Activated T-cell treated with anti-CD3 and anti-CD28 coated beads, Interleukin-2, amount 50 U/mL, for 24 hours (primary cell): ENCODE measurements around the gene MAN2B2.

Experiments used
- DNase-seq: peaks from one replicate; pipeline ENCODE4 v3.0.0-alpha.2; 2020
- H3K27ac Mint-ChIP-seq: 2 replicates; pipeline ENCODE4 v1.8.0; 2020; ENCODE audit warnings: mild to moderate bottlenecking, mixed read lengths
- H3K27me3 Mint-ChIP-seq: 2 replicates; pipeline ENCODE4 v1.8.0; 2020; ENCODE audit warnings: mixed read lengths
- H3K36me3 Mint-ChIP-seq: 2 replicates; pipeline ENCODE4 v1.8.0; 2020; ENCODE audit warnings: low read depth, mixed read lengths
- H3K4me1 Mint-ChIP-seq: 2 replicates; pipeline ENCODE4 v1.8.0; 2020; ENCODE audit warnings: low read depth, mixed read lengths
- H3K4me3 Mint-ChIP-seq: 2 replicates; pipeline ENCODE4 v1.8.0; 2020; ENCODE audit warnings: mild to moderate bottlenecking, moderate library complexity, mixed read lengths
- H3K9me3 Mint-ChIP-seq: 2 replicates; pipeline ENCODE4 v1.8.0; 2020; ENCODE audit warnings: mixed read lengths

Gene MAN2B2

DNA sequence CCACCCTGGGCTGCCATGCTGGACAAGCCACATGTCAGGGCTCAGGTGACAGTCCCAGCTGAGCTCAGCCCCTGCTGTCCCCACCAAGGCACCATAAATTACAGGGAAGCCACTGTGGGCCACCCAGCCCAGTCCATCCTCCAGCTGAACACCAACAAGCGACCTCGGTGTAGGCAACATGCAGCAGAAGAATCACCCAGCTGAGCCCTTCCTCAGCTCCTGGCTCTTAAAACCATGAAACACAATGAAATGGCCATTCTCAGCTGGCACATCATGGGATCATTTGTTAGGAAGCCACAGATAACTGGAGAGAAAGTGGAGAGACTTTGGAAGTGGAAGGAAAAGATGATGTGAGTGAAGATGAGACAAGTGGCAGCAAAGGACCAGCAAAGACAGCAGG lies 23.3 kb upstream of the MAN2B2 start:
- H3K27ac Mint-ChIP-seq, result no peak overlapping the region
- no peaks in the 10 kb centered on the region for H3K36me3 Mint-ChIP-seq
- no peaks in the 10 kb centered on the region for H3K4me1 Mint-ChIP-seq
- H3K9me3 Mint-ChIP-seq, result peaks cover 11% of the 10 kb centered on the region
- DNase-seq, result no peak
- no peak overlapping the region for H3K4me3 Mint-ChIP-seq
- peaks cover 63% of the 10 kb centered on the region for H3K27me3 Mint-ChIP-seq

DNA sequence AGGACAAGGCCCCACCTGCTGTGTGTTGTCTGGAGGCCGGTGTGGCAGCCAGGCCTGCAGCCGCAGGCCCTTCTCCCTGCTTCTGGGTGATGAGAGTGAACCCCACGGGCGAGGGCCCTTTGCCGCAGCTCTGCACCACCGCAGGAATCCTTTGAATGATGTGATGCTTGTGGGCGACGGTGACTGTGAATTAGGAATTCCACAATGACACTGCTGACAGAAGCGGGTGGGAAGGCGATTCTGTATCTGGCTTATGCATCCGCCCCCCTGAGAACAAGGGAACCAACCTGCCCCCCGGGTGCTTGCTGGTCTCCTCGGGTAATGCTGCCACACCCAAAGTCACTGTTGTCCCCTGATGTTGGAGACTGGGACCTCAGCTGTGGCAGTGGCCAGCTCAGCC lies 19.5 kb upstream of the MAN2B2 start:
- Mint-ChIP-seq H3K9me3 (peaks cover 11% of the 10 kb centered on the region), H3K36me3 (no peaks in the 10 kb centered on the region), H3K4me1 (no peaks in the 10 kb centered on the region), H3K27me3 (peaks cover 65% of the 10 kb centered on the region), H3K4me3 (no peak overlapping the region), H3K27ac (no peak overlapping the region)
- no peak for DNase-seq

DNA sequence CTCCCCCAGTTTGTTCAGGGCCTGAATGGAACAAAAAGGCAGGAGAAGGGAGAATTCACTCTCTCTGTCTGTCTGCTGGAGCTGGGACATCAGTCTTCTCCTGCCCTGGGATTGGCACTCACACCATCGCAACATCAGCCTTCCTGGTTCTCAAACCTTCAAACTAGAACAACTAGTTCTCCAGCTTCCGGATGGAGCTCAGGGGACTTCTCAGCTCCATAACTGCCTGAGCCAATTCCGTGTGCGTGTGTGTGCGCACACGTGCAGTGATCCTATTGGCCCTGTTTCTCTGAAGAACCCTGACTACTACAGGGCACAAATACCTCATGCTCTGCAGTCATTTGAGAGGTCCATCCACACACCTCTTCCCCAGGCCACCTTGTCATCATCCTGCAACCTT lies 18.7 kb upstream of the MAN2B2 start:
- no peak for DNase-seq
- Mint-ChIP-seq H3K9me3 (peaks cover 11% of the 10 kb centered on the region), H3K36me3 (no peaks in the 10 kb centered on the region), H3K4me3 (no peak overlapping the region), H3K27ac (no peak overlapping the region), H3K4me1 (no peaks in the 10 kb centered on the region), H3K27me3 (peaks cover 72% of the 10 kb centered on the region)

DNA sequence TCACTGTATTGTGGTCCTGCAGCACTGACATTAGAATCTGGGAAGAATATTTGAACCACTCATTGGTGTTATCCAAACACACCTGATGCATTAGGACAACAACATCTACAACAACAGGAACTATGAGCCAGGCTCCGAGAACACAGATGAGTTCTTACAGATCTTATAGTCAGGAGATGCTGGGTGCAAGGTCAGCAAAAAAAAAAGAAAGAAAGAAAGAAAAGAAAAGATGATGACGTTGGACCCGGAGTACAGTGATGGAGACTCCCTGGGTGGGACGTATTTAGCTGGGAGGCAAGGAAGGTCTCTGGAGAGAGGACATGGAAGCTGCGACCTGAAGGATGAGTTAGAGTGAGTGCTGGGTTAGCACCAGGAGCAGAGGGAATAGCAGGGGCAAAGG lies 17.8 kb upstream of the MAN2B2 start:
- DNase-seq, result no peak
- no peak overlapping the region for H3K4me3 Mint-ChIP-seq
- H3K27ac Mint-ChIP-seq, result no peak overlapping the region
- peaks cover 2% of the 10 kb centered on the region for H3K4me1 Mint-ChIP-seq
- no peaks in the 10 kb centered on the region for H3K36me3 Mint-ChIP-seq
- H3K27me3 Mint-ChIP-seq, result peaks cover 78% of the 10 kb centered on the region
- H3K9me3 Mint-ChIP-seq, result peaks cover 6% of the 10 kb centered on the region

DNA sequence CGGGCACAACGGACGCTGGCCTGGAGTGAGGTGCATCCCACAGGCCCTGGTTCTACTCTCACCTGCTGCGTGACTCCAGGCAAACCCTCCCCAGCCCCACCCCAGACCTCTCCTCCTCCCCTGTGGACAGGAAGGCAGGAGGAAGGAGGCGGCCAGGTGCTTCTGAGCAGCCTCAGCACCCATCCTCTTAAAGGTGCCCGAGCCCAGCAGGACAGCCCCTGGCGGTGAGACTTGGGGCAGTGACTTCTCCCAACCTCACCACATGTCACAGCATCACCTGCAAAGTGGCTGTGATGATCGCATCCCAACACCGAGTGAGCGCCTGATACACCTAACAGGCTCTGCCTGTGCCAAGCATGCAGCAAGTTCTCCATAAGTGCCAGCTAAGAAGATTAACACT lies 17.1 kb upstream of the MAN2B2 start:
- Mint-ChIP-seq H3K4me1 (peaks cover 2% of the 10 kb centered on the region), H3K9me3 (no peaks in the 10 kb centered on the region), H3K27me3 (peaks cover 77% of the 10 kb centered on the region), H3K27ac (no peak overlapping the region), H3K4me3 (no peak overlapping the region), H3K36me3 (no peaks in the 10 kb centered on the region)
- no peak for DNase-seq

DNA sequence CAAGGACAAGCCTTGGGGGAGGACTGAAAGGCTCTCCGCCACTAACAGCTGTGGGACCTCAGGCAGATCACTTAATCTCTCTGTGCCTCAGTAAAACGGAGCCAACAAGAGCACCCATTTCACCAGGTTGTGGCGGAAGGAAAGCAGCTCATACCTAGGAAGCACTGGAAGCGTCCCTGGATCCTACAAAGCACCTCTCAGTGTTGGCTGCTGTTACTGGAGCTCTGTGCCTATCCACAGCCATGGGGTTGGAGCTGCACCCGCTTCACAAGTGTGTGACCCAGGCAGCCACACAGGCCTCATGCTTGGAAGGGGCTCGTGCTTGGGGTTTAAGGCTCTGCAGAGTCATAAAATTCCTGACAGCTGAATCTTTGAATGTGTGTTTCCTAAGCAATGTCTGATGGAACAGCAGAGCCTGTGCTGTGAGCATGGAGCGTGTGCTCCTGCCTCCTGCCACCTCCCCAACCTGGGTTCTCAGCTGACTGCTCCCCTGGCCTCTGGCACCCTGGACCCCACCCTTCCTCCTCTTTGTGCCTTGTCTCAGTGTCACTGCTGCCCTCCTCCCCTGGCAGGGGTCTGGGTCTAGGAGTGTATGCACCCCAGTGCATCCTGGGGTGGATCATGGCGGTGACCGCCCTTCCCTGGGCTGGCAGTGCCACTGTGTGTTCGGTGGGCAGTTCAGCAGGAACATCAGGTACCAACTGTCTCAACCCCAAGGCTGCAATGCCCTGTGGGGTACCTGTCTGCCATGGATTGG lies 14.4 kb upstream of the MAN2B2 start:
- no peak overlapping the region for H3K27ac Mint-ChIP-seq
- H3K4me3 Mint-ChIP-seq, result no peak overlapping the region
- no peak for DNase-seq
- H3K27me3 Mint-ChIP-seq, result peaks cover 81% of the 10 kb centered on the region
- H3K9me3 Mint-ChIP-seq, result no peaks in the 10 kb centered on the region
- H3K36me3 Mint-ChIP-seq, result no peaks in the 10 kb centered on the region
- peaks cover 2% of the 10 kb centered on the region for H3K4me1 Mint-ChIP-seq

DNA sequence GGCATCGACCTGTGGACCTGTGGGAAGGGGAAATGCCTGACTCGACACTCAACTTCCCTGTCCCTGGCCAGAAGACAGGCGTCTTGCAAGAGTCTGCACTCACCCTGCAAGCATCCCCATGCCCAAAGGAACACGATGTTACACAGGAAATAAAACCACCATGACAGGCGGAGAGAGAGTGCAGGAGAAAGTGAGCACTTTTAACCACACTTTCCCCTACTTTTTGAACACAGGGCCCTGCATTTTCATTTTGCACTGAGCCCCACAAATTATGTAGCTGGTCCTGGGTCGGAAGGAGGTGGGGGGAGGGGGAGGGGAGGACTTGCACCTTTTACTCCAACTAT lies 13.8 kb upstream of the MAN2B2 start:
- DNase-seq, result no peak
- Mint-ChIP-seq H3K4me3 (no peak overlapping the region), H3K27me3 (peaks cover 82% of the 10 kb centered on the region), H3K36me3 (no peaks in the 10 kb centered on the region), H3K9me3 (no peaks in the 10 kb centered on the region), H3K4me1 (peaks cover 2% of the 10 kb centered on the region), H3K27ac (no peak overlapping the region)

DNA sequence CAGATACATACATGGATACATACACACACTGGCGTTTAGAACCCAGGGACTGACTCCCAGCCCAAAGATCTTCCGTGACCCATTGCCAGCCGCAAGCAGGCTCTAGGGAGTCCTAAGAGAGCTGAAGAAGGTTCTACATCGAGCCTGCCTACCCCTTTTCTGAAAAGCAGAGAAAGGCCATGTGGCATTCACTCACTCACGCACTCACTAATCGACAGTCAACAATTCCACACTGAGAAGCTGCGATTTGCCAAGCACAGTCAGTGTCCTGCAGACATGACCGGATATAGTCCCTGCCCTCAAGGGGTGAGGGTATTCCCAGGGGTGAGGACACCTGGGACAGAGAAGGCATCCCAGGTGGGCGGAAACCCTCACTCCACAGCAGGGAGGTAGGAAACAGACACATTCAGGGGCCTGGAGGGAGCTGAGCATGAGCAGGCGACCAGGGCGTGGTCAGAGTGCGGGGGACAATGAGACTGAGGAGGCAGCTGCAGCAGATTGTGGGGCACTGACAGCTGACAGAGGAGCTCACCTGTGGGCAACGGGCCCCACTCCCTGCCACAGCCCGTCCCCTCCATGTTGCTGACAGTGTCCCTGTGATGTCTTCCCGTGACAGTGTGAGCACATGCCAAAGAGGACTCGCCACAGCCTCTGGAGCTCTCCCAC lies 13.2 kb upstream of the MAN2B2 start:
- peaks cover 77% of the 10 kb centered on the region for H3K27me3 Mint-ChIP-seq

DNA sequence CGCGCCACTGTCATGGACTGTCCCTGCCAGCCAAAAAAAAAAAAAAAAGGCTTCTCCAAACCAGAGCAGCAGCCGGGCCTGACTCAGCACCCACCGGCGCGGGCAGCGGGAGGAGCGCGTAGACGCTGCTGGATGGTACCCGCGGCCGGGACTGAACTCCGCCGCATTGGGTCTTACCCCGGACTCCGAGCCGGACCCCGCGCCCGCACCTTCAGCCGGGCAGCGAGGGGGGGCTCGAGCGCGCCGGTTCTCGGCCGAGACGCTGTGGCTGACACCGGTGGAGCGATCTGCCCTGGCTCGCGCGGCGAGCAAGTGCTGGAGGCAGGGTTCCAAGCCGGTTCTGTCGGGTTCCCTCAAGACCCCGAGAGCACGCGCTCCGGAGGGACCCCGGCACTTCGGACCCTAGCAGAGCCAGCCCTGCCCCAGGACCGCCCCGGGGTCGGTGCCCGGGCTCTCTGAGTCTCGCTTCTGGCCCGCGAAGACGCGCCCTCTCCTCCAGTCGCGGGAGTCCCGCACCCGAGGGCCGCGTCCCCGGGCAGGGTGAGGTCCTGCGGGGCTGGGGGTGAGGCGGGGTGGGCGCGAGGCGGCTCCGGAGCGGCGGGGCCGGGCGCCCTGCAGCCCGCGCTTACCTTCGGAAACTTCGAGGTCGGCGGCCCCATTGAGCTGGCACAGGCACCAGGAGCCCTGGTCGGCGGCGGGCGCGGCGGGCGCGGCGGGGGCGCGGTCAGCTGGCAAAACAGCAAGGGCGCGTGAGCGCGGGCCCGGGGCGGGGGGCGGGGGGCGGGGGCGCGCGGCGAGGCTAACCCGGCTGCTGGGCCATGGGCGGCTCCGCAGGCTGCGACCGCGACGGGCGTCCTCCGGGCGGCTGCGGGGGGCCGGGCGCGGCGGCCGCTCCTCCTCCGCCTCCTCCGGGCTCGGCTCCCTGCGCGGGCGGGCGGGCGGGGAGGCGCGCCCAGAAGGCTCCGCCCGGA lies 11.8 kb upstream of the MAN2B2 start:
- Mint-ChIP-seq H3K27ac (no peak overlapping the region), H3K4me1 (peaks cover 2% of the 10 kb centered on the region), H3K36me3 (no peaks in the 10 kb centered on the region), H3K9me3 (no peaks in the 10 kb centered on the region), H3K27me3 (peaks cover 70% of the 10 kb centered on the region), H3K4me3 (peak overlapping the region; percentile 11)
- DNase-seq, result no peak

More for the DNA sequence above, 13.2 kb upstream of the MAN2B2 start:
- H3K9me3 Mint-ChIP-seq, result no peaks in the 10 kb centered on the region
- no peaks in the 10 kb centered on the region for H3K36me3 Mint-ChIP-seq
- no peak overlapping the region for H3K27ac Mint-ChIP-seq
- H3K4me1 Mint-ChIP-seq, result peaks cover 2% of the 10 kb centered on the region
- no peak overlapping the region for H3K4me3 Mint-ChIP-seq
- no peak for DNase-seq

DNA sequence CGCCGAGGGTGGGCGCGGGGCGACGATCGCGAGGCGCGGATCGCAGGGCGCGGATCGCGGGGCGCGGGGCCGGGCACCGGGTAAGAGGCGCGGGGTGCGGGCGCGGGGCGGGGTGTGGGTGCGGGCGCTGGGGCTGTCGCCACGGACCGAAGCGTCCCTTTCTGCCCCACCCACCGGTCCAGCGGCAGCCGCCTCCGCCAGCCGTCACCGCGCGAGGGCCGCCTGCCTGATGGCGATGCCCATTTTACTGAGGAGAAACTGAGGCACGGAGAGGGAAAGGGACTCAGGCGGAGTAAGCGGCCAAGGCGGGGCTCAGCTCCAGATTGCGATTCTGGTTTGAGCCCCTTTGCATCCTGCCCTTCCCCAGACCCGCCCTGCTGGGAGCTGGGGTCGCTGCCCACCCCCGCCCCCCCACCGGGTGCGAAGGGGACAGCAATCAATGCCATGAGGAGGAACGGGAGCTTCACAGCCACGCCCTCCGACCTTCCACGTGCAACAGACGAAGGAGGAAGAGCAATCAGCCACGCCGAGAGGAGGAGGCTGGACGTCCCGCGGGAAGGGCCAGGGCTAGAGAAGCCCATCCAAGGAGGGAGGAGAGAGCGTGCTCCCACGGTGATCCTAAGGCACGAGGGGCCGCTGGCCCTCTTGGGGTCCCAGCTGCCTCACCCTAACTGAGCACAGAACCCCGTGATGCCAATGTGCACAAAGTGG lies 10.9 kb upstream of the MAN2B2 start:
- Mint-ChIP-seq H3K4me1 (peaks cover 2% of the 10 kb centered on the region), H3K9me3 (no peaks in the 10 kb centered on the region), H3K27me3 (peaks cover 61% of the 10 kb centered on the region), H3K36me3 (no peaks in the 10 kb centered on the region), H3K27ac (no peak overlapping the region), H3K4me3 (peak overlapping the region; percentile 21)
- DNase-seq, result no peak

DNA sequence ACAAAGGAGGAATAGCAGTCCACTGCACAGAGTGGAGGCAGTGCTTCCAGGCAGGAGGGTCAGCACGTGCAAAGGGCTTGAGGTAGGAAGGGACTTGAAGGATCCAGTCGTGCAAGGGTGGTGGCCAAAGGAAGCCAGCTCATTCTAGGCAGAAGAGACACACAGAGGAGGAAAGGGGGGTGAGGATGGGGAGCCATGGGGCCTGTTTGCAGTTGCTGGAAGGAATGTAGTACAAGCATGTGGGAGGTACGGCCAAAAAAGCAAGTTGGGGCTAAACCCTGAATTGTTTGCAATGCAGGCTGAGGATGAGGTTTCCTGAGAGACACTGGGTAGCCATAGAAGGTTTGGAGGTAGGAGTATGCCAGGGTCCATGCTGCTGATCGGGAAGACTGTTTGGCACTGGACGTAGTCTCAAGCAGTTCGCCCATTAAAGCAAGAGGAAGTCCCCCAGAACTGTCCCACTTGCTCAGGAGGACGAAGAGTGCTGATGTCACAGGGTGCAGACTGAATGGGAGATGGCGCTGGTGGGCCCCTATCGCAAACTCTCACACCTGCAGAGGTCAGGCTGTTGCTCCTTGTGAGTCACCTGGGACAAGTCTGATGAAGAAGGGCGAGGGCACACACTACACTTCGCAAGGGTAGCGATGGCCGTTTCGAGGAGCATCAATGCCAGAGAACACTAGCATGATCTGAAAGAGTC lies 9.1 kb upstream of the MAN2B2 start:
- Mint-ChIP-seq H3K27me3 (peaks cover 46% of the 10 kb centered on the region), H3K27ac (no peak overlapping the region), H3K36me3 (no peaks in the 10 kb centered on the region), H3K9me3 (no peaks in the 10 kb centered on the region), H3K4me1 (peaks cover 2% of the 10 kb centered on the region), H3K4me3 (no peak overlapping the region)
- no peak for DNase-seq

DNA sequence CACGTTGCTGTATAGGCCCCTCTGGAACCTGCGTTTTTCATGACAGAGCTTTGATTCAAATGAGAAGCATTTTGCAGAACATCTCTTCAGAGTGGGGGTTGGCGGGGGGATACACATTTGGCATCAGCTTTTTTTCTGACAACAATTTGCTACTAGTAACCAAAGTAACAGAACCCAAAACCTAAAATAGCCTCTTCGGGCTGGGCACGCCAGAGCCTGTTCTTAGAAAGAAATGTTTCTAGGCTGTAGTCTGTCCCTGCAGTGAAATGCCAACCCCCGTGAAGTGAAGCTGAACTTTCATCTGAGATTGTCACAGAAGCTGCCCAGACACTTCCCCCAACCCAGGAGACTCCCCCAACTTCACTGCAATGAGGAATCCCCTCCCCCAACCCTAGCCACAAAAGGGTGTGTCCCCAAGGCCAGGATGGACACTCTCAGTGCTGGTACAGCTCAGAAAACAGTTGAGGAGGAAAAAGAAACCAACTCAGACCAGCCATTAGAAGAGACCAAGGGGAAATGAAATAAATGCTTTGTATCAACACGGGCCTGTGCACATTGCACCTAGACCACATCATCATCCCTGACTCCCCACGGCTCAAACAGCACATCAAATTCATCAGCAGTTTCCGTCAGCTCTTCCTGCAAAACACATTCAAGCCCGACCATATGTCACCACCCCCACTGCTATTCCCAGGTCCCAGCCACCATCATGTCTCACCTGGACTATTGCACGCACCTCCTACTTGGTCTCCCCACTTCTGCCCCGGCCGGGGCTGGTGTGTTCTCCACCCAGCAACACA lies 8.4 kb upstream of the MAN2B2 start:
- H3K4me3 Mint-ChIP-seq, result no peak overlapping the region

DNA sequence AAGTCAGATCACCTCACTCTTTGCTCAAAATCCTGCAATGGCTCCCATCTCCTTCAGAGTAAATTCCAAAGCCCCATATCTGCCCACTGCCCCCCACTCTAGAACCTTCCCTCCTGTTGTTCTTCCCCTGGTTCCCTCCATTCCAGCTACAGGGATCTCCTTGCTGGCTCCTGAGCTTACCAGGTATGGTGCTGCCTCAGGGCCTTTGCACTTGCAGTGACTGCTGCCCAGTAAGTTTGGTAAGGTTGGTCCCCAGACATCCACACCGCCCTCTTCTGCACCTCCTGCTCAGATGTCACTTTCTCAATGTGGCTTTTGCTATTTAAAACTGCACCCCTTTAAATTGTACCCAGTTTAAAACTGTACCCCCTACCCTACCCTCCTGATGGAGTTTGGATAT lies 7.8 kb upstream of the MAN2B2 start:
- no peak overlapping the region for H3K27ac Mint-ChIP-seq
- peaks cover 5% of the 10 kb centered on the region for H3K9me3 Mint-ChIP-seq
- peaks cover 32% of the 10 kb centered on the region for H3K27me3 Mint-ChIP-seq
- H3K36me3 Mint-ChIP-seq, result no peaks in the 10 kb centered on the region
- H3K4me3 Mint-ChIP-seq, result no peak overlapping the region
- DNase-seq, result no peak
- no peaks in the 10 kb centered on the region for H3K4me1 Mint-ChIP-seq

More for the DNA sequence above, 8.4 kb upstream of the MAN2B2 start:
- peaks cover 4% of the 10 kb centered on the region for H3K9me3 Mint-ChIP-seq
- peaks cover 38% of the 10 kb centered on the region for H3K27me3 Mint-ChIP-seq
- H3K4me1 Mint-ChIP-seq, result no peaks in the 10 kb centered on the region
- DNase-seq, result no peak
- H3K36me3 Mint-ChIP-seq, result no peaks in the 10 kb centered on the region
- H3K27ac Mint-ChIP-seq, result no peak overlapping the region
